ENCODE results near the gene AIFM3.

AIFM3 gene

GRCh38 chr22:21010426-21011113, 43.5 kb downstream of the AIFM3 start:
- Histone ChIP-seq H3K4me3 (ENCODE audit: low read depth, low read length) (no peak overlapping the region), H3K4me1 (no peaks in the 10 kb centered on the region), H3K4me2 (ENCODE audit: low read length) (no peak overlapping the region), H3K9me3 (ENCODE audit: control insufficient read depth, low read length) (no peaks in the 10 kb centered on the region), H3K27ac (no peak overlapping the region), H3K79me2 (no peaks in the 10 kb centered on the region), H3K9ac (no peak overlapping the region), H3K27me3 (ENCODE audit: control insufficient read depth, insufficient read depth, low read length) (no peaks in the 10 kb centered on the region), H2AFZ (no peak overlapping the region), H3K36me3 (ENCODE audit: control insufficient read depth, insufficient read depth, low read length) (no peaks in the 10 kb centered on the region)
- no peak for TF ChIP-seq CTCF (IDR thresholded peaks at IDR 0.05)

- no peak overlapping the region for H3K9ac ChIP-seq
- H3K4me3 ChIP-seq (ENCODE audit: low read depth, low read length): no peak overlapping the region
- H3K27ac ChIP-seq: no peak overlapping the region
These were observed 45.7 kb downstream of the AIFM3 start for GRCh38 chr22:21012446-21013407.

GRCh38 chr22:21013657-21014201, 46.7 kb downstream of the AIFM3 start:
- no peaks in the 10 kb centered on the region for H3K79me2 ChIP-seq
- peak overlapping the region; percentile 74 for H2AFZ ChIP-seq
- H3K4me1 ChIP-seq: no peaks in the 10 kb centered on the region
- H3K9ac ChIP-seq: no peak overlapping the region
- peak overlapping the region; percentile 55 for H3K4me3 ChIP-seq (ENCODE audit: low read depth, low read length)
- H3K4me2 ChIP-seq (ENCODE audit: low read length): peak overlapping the region; percentile 66
- no peak for TF ChIP-seq CTCF (IDR thresholded peaks at IDR 0.05)
- H3K27ac ChIP-seq: peak overlapping the region; percentile 2
- no peaks in the 10 kb centered on the region for H3K27me3 ChIP-seq (ENCODE audit: control insufficient read depth, insufficient read depth, low read length)
- H3K36me3 ChIP-seq (ENCODE audit: control insufficient read depth, insufficient read depth, low read length): no peaks in the 10 kb centered on the region
- H3K9me3 ChIP-seq (ENCODE audit: control insufficient read depth, low read length): no peaks in the 10 kb centered on the region

More at GRCh38 chr22:21012446-21013407, 45.7 kb downstream of the AIFM3 start:
- Histone ChIP-seq H3K9me3 (ENCODE audit: control insufficient read depth, low read length) (no peaks in the 10 kb centered on the region), H3K27me3 (ENCODE audit: control insufficient read depth, insufficient read depth, low read length) (no peaks in the 10 kb centered on the region), H3K4me1 (no peaks in the 10 kb centered on the region), H3K36me3 (ENCODE audit: control insufficient read depth, insufficient read depth, low read length) (no peaks in the 10 kb centered on the region), H3K79me2 (no peaks in the 10 kb centered on the region), H3K4me2 (ENCODE audit: low read length) (no peak overlapping the region), H2AFZ (no peak overlapping the region)
- no peak for TF ChIP-seq CTCF (IDR thresholded peaks at IDR 0.05)

GRCh38 chr22:21014202-21014725, 47.2 kb downstream of the AIFM3 start:
- Histone ChIP-seq H2AFZ (peak overlapping the region; percentile 74), H3K4me2 (ENCODE audit: low read length) (peak overlapping the region; percentile 66), H3K4me3 (ENCODE audit: low read depth, low read length) (peak overlapping the region; percentile 55), H3K36me3 (ENCODE audit: control insufficient read depth, insufficient read depth, low read length) (no peaks in the 10 kb centered on the region), H3K27me3 (ENCODE audit: control insufficient read depth, insufficient read depth, low read length) (no peaks in the 10 kb centered on the region), H3K27ac (peak overlapping the region; percentile 2), H3K79me2 (no peaks in the 10 kb centered on the region), H3K9ac (no peak overlapping the region), H3K4me1 (no peaks in the 10 kb centered on the region), H3K9me3 (ENCODE audit: control insufficient read depth, low read length) (no peaks in the 10 kb centered on the region)
- no peak for TF ChIP-seq CTCF (IDR thresholded peaks at IDR 0.05)
